ENCODE measurements around the gene NECTIN2.

NECTIN2 gene

DNA sequence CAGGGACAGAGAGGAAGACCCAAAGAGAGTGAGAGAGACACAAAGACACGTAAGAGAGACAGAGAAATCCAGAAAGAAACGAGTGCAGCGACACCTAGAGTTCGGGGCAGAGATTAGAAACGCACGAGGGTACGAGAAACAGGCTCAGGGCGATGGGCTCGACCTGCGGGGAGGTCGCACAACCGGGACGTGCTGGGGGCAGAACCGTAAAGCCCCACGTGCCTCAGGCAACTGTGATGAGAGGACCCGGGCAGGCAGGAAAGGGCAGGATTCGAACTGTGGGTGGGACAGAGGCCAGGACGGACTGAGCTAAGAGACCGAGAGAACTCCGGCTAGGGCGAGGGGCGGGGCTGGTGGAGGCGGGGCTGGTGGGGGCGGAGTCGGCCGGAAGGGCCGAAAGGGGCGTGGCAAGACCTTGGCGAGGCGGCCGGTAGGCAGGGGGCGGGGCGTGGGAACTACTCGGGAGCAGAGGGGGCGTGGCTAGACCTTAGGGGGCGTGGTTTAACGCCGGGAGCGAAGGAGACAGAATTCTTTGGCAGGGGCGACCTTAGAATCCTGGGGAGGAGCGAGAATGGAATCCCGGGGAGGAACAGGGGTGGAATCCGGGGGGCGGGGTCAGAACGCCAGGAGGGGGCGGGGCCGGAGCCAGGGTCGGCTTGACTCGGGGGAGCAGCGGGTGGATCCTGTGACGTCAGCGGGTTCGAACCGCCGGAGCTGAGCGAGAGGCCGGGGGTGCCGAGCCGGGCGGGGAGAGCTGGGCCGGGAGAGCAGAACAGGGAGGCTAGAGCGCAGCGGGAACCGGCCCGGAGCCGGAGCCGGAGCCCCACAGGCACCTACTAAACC is at the start of gene NECTIN2:
Gene NECTIN2 (plus strand): TSS at position 686 of the 843 bp plus-strand sequence. CDS start 229 bp downstream, outside the sequence.
- H3K27ac ChIP-seq = peak within 1 kb of the TSS; percentile 97
- TF ChIP-seq, protein P1, sequence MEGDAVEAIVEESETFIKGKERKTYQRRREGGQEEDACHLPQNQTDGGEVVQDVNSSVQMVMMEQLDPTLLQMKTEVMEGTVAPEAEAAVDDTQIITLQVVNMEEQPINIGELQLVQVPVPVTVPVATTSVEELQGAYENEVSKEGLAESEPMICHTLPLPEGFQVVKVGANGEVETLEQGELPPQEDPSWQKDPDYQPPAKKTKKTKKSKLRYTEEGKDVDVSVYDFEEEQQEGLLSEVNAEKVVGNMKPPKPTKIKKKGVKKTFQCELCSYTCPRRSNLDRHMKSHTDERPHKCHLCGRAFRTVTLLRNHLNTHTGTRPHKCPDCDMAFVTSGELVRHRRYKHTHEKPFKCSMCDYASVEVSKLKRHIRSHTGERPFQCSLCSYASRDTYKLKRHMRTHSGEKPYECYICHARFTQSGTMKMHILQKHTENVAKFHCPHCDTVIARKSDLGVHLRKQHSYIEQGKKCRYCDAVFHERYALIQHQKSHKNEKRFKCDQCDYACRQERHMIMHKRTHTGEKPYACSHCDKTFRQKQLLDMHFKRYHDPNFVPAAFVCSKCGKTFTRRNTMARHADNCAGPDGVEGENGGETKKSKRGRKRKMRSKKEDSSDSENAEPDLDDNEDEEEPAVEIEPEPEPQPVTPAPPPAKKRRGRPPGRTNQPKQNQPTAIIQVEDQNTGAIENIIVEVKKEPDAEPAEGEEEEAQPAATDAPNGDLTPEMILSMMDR (conservative IDR thresholded peaks at IDR 0.05) = peak; percentile 69

DNA sequence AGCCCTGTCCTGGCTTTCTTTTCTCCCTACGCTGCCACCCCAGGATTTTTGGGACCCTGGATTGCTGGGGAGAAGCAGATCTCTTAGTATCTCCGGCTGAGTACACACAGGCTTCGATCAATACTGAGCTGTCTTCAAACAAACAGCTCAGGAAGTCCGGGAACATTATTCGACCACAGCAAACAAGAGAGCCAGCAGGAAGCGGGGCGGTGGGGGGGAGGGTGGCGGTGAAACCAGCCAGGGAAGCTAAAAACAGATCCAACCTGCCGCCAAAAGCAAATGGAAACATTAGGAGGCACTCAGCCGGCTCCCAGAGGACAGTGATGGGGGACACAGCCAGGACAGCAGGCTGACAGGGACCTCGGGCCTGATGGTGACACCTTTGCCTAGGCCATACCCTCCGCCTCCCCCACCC is 49.4 kb upstream of the NECTIN2 start:
- peak overlapping the region; percentile 100 for H3K27ac ChIP-seq
- TF ChIP-seq, protein P1 (conservative IDR thresholded peaks at IDR 0.05) = no peak

DNA sequence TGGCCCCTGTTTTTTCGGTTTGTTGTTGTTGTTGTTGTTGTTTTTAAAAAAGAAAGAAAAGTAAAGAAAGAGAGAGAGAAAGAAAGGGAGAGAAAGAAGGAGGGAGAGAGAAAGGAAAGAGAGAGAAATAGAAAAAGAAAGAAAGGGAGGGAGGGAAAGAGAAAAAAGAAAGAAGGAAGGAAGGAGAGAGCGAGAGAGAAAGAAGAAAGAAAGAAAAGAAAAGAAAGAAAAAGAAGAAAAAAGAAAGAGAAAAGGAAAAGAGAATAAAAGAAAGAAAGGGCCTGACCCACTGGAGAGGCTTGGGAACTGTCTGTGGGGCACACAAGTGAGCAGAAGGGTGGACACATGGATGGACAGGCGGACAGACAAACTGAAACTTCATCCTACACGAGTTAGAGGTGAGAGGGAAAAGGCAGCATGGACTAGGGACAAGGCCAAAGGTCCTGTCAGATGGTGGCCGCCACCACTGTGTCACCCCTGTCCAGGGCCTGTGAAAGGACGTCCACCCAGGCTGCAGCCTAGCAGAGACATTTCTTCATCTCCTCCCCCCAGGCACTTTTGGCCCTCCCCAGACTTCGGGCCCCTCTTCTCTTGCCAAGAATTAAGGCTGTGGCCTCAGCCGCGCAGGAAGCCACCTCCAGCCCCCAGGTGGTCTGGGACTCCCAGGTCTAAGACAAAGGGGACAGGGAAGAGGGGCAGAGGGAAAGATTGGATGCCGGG is 46.3 kb upstream of the NECTIN2 start:
- peak overlapping the region; percentile 100 for H3K27ac ChIP-seq
- TF ChIP-seq, protein P1 (conservative IDR thresholded peaks at IDR 0.05) = no peak

DNA sequence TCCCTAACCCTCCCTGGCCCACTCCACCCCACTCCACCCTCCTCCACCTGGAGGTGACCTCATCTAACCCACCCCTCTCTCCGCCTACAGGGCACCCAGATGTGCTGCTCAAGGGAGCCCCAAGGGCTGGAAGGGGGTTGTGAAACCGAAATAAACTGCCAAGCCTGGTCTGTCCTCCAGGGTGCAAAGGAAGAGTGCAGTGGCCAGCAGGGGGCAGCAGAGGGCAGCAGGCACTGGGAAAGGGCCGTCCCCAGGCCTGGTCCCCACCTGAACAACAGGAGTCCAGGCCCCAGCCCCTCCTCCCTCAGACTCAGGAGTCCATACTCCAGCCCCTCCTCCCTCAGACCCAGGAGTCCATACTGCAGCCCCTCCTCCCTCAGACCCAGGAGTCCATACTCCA is 45.6 kb upstream of the NECTIN2 start:
- TF ChIP-seq, protein P1 (conservative IDR thresholded peaks at IDR 0.05) = peak; percentile 88
- peak overlapping the region; percentile 100 for H3K27ac ChIP-seq

DNA sequence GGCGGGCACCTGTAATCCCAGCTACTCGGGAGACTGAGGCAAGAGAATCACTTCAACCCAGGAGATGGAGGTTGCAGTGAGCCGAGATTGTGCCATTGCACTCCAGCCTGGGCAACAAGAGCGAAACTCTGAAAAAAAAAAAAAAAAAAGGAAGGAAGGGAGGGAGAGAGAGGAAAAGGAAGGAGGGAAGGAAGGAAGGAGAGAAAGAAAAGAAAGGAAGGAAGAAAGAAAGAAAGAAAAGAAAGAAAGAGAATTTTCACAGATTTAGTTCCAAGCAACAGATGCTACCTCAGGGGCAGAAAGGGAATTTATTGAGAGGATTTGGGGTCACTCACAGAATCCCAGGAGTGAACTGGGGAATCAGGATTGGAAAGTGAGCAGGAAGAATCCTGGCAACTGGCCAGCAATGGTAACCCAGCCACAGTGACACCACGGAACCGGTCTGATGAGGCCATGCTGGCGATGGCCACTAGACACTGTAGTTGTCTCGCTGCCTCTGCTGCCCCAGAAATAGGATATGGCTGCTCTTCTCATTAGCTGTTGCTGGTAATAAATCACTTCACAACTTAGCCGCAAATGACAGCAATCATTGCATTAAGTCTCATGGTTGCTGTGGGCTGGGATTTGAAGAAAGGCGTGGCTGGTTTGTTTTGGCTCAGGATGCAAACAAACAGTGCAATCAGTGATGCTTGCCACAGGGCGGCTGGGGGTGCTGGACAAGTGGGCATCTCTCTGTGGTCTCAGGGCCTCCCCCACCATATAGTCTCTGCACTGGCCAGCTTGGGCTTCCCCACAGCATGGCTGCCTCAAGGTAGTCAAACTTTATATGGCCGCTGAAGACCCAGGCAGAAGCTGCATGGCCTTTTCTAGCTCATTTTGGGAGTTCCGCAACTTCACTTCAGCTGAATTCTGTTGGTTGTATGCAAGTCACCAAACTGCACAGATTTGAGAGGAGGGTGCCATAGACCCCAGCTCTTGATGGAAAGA is 42.4 kb upstream of the NECTIN2 start:
- H3K27ac ChIP-seq = peak overlapping the region; percentile 98
- TF ChIP-seq, protein P1 (conservative IDR thresholded peaks at IDR 0.05) = no peak

DNA sequence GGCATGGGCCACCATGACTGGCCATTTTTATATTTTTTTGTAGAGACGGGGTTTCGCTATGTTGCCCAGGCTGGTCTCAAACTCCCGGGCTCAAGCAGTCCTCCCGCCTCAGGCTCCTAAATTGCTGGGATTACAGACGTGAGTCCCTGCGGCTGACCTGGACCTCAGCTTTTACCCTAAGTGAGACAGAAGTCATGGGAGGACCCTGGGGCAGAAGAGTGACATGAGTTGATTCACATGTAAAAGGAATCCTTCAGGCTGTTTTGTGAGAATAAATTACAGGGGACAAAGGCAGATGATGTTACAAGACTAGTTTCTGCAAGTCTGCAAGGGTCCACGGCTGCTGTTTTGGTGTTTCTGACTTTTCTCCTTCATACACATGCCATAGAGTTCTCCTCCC is 39.8 kb upstream of the NECTIN2 start:
- TF ChIP-seq, protein P1 (conservative IDR thresholded peaks at IDR 0.05) = no peak
- peak overlapping the region; percentile 98 for H3K27ac ChIP-seq
